Amniotic stem cell (primary cell): Measurements from ENCODE around the gene STX8.

ENCODE experiments used
- DNase-seq: peaks from one replicate; lab custom pipeline; 2025; lab: John Stamatoyannopoulos, UW

The STX8 gene

GRCh38 chr17:9294661-9295210 is 280.9 kb downstream of the STX8 start:
- no peak for DNase-seq

- DNase-seq, result no peak
Observed at GRCh38 chr17:9292561-9292941, 283.1 kb downstream of the STX8 start.

GRCh38 chr17:9291912-9292560 is 283.6 kb downstream of the STX8 start:
- DNase-seq, result no peak

GRCh38 chr17:9290226-9290613 is 285.4 kb downstream of the STX8 start:
- no peak for DNase-seq

GRCh38 chr17:9287306-9287705 is 288.3 kb downstream of the STX8 start:
- DNase-seq, result no peak

- DNase-seq, result no peak
Observed at GRCh38 chr17:9286434-9286833, 289.2 kb downstream of the STX8 start.

- DNase-seq, result no peak
Observed at GRCh38 chr17:9285602-9286427, 289.8 kb downstream of the STX8 start.

- DNase-seq, result no peak
Observed at GRCh38 chr17:9284884-9285283, 290.7 kb downstream of the STX8 start.

- DNase-seq, result no peak
Observed at GRCh38 chr17:9283909-9284308, 291.7 kb downstream of the STX8 start.

- DNase-seq, result no peak
Observed at GRCh38 chr17:9279893-9280292, 295.7 kb downstream of the STX8 start.

GRCh38 chr17:9274973-9275372 is 300.6 kb downstream of the STX8 start:
- no peak for DNase-seq

- no peak for DNase-seq
Observed at GRCh38 chr17:9273428-9274391, 301.9 kb downstream of the STX8 start.

- DNase-seq, result no peak
Observed at GRCh38 chr17:9272501-9273200, 303.0 kb downstream of the STX8 start.

- no peak for DNase-seq
Observed at GRCh38 chr17:9271989-9272388, 303.6 kb downstream of the STX8 start.

- DNase-seq, result no peak
Observed at GRCh38 chr17:9270921-9271320, 304.7 kb downstream of the STX8 start.

- no peak for DNase-seq
Observed at GRCh38 chr17:9269350-9270035, 306.1 kb downstream of the STX8 start.

GRCh38 chr17:9268546-9268945 is 307.1 kb downstream of the STX8 start:
- DNase-seq, result no peak

- DNase-seq, result no peak
Observed at GRCh38 chr17:9266697-9267117, 308.9 kb downstream of the STX8 start.

GRCh38 chr17:9266031-9266680 is 309.5 kb downstream of the STX8 start:
- DNase-seq, result no peak
